ENCODE results near the gene ALG14. TPM values are rescaled to one million over a fixed set of nuclear protein-coding genes. Genes with fewer than 3 reads are reported as not detected.
A peak's percentile ranks its signal among the peaks of the same experiment; 100 is the strongest.

The ALG14 gene
- total RNA-seq, 2 donors from 2014 or later: 1.6 TPM

GRCh38 chr1:95003433-95003738, 69.4 kb downstream of the ALG14 start:
- no peak overlapping the region for H3K27ac ChIP-seq
- peaks cover 6 to 25% of the 10 kb centered on the region in 2 donors for H3K4me1 ChIP-seq (ENCODE audit: control insufficient read depth in 1 of 2, low read depth in 2 of 2)
- no peaks in the 10 kb centered on the region for H3K27me3 ChIP-seq (replicated peaks; ENCODE audit: insufficient read depth)
- no peak for ATAC-seq (ENCODE audit: insufficient number of reproducible peaks, low FRiP score, low read depth)
- no peaks in the 10 kb centered on the region for H3K36me3 ChIP-seq
- H3K4me3 ChIP-seq: no peak overlapping the region
- H3K9me3 ChIP-seq: no peaks in the 10 kb centered on the region
- TF ChIP-seq CTCF (IDR thresholded peaks at IDR 0.05): no peak
- DNase-seq (ENCODE audit: low spot score): no peak

GRCh38 chr1:95002540-95003432, 70.0 kb downstream of the ALG14 start:
- peak overlapping the region in 1 of 2 donors; percentile 1 for H3K27ac ChIP-seq
- TF ChIP-seq CTCF (IDR thresholded peaks at IDR 0.05): no peak
- H3K27me3 ChIP-seq (replicated peaks; ENCODE audit: insufficient read depth): no peaks in the 10 kb centered on the region
- no peak for ATAC-seq (ENCODE audit: insufficient number of reproducible peaks, low FRiP score, low read depth)
- H3K36me3 ChIP-seq: no peaks in the 10 kb centered on the region
- no peak for DNase-seq (ENCODE audit: low spot score)
- H3K4me1 ChIP-seq (ENCODE audit: control insufficient read depth in 1 of 2, low read depth in 2 of 2): peaks cover 6 to 22% of the 10 kb centered on the region in 2 donors
- no peaks in the 10 kb centered on the region for H3K9me3 ChIP-seq
- H3K4me3 ChIP-seq: peak overlapping the region; percentile 20

GRCh38 chr1:95002164-95002539, 70.6 kb downstream of the ALG14 start:
- Histone ChIP-seq H3K4me3 (peak overlapping the region; percentile 20), H3K27ac (no peak overlapping the region), H3K36me3 (no peaks in the 10 kb centered on the region), H3K4me1 (ENCODE audit: control insufficient read depth in 1 of 2, low read depth in 2 of 2) (peaks cover 6 to 16% of the 10 kb centered on the region in 2 donors), H3K27me3 (replicated peaks; ENCODE audit: insufficient read depth) (no peaks in the 10 kb centered on the region), H3K9me3 (no peaks in the 10 kb centered on the region)
- ATAC-seq (ENCODE audit: insufficient number of reproducible peaks, low FRiP score, low read depth) (no peak), DNase-seq (ENCODE audit: low spot score) (no peak)
- TF ChIP-seq CTCF (IDR thresholded peaks at IDR 0.05): no peak

GRCh38 chr1:94999456-95000131, 73.2 kb downstream of the ALG14 start:
- no peak for ATAC-seq (ENCODE audit: insufficient number of reproducible peaks, low FRiP score, low read depth)
- DNase-seq (ENCODE audit: low spot score): no peak
- Histone ChIP-seq H3K9me3 (no peaks in the 10 kb centered on the region), H3K4me3 (no peak overlapping the region), H3K36me3 (no peaks in the 10 kb centered on the region), H3K27me3 (replicated peaks; ENCODE audit: insufficient read depth) (no peaks in the 10 kb centered on the region), H3K4me1 (ENCODE audit: control insufficient read depth in 1 of 2, low read depth in 2 of 2) (peaks cover 6 to 26% of the 10 kb centered on the region in 2 donors), H3K27ac (no peak overlapping the region)
- TF ChIP-seq CTCF (IDR thresholded peaks at IDR 0.05): no peak

- DNase-seq (ENCODE audit: low spot score) (no peak), ATAC-seq (ENCODE audit: insufficient number of reproducible peaks, low FRiP score, low read depth) (no peak)
- Histone ChIP-seq H3K4me1 (ENCODE audit: control insufficient read depth in 1 of 2, low read depth in 2 of 2) (peaks cover 6 to 33% of the 10 kb centered on the region in 2 donors), H3K27ac (no peak overlapping the region), H3K4me3 (no peak overlapping the region), H3K36me3 (no peaks in the 10 kb centered on the region), H3K9me3 (no peaks in the 10 kb centered on the region), H3K27me3 (replicated peaks; ENCODE audit: insufficient read depth) (no peaks in the 10 kb centered on the region)
- TF ChIP-seq CTCF (IDR thresholded peaks at IDR 0.05): no peak
These were observed 74.0 kb downstream of the ALG14 start for GRCh38 chr1:94998748-94999147.

Measured in thoracic aorta (tissue), 2 donors.